ENCODE results near the gene PDE10A. TPM values are rescaled to one million over a fixed set of nuclear protein-coding genes. Genes with fewer than 3 reads are reported as not detected.

Gene PDE10A
- total and polyA plus RNA-seq, 4 donors, result 1.0 to 6.2 (median 3.0) TPM

DNA sequence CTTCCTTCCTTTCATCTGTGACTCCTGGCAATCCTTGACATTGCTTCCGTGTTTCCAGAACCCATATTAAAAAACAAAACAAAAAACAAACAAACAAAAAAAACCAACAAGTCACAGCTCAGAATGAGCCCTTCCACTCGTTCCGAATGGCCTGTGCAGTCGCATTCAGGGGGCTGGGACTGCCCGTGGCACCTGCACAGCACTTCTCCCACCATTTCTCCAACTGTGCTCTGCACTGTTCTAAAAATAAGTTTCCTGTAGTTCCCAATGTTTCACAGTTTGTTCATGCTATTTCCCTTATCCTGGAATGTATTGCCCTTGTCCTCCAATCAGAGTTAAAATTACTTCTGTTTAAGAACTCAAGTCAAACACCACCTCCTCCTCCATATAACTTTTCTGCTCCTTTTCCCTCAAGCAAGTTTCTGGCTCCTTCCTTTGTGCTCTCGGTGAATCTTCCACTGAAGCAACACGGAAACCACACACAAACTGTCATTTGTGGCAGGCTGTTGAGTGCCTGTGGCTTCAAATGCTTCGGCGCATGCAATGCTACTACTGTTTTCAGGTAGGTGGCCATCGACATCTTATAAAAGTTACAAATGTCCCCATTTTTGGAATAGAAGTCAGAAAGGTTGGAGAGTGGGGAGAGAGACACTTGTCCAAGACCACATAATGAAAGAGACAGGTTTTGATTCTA lies 57.7 kb downstream of the PDE10A start:
- 76 to 86% methylated on average over 10 of the region's 10 CpGs for WGBS, 2 donors

GRCh38 chr6:165602291-165602690 lies 60.8 kb downstream of the PDE10A start:
- no peak for DNase-seq
- peaks cover 0 to 7% (median 0%) of the 10 kb centered on the region in 4 donors for H3K9me3 ChIP-seq (ENCODE audit: control insufficient read depth in 4 of 4, insufficient read depth in 3 of 4, low read length in 3 of 4)
- H3K4me1 ChIP-seq (ENCODE audit: control insufficient read depth in 5 of 5, insufficient read depth in 5 of 5, low read length in 5 of 5), result peaks cover 0 to 6% (median 0%) of the 10 kb centered on the region in 5 donors
- no peaks in the 10 kb centered on the region for H3K36me3 ChIP-seq (ENCODE audit: control insufficient read depth in 4 of 4, insufficient read depth in 4 of 4, low read length in 4 of 4)
- TF ChIP-seq CTCF (IDR thresholded peaks at IDR 0.05; ENCODE audit: control extremely low read depth, extremely low read depth), result no peak
- H3K27me3 ChIP-seq (ENCODE audit: control insufficient read depth in 3 of 3, insufficient read depth in 3 of 3, low read length in 2 of 3), result no peaks in the 10 kb centered on the region
- H3K4me3 ChIP-seq, result no peak overlapping the region
- H3K27ac ChIP-seq (ENCODE audit: low read depth in 1 of 2, low read length in 1 of 2), result no peak overlapping the region
- WGBS, 2 donors, result 89 to 91% methylated on average over 6 of the region's 6 CpGs
- H3K9ac ChIP-seq (ENCODE audit: insufficient read depth in 1 of 2, low read length in 2 of 2), result no peak overlapping the region
- ATAC-seq (ENCODE audit: insufficient read depth, low FRiP score), result no peak

More for the DNA sequence above, 57.7 kb downstream of the PDE10A start:
- no peak for TF ChIP-seq CTCF (IDR thresholded peaks at IDR 0.05; ENCODE audit: control extremely low read depth, extremely low read depth)
- no peak overlapping the region for H3K4me3 ChIP-seq
- DNase-seq, result no peak
- no peaks in the 10 kb centered on the region for H3K27me3 ChIP-seq (ENCODE audit: control insufficient read depth in 3 of 3, insufficient read depth in 3 of 3, low read length in 2 of 3)
- no peak overlapping the region for H3K27ac ChIP-seq (ENCODE audit: low read depth in 1 of 2, low read length in 1 of 2)
- peaks cover 0 to 3% (median 0%) of the 10 kb centered on the region in 4 donors for H3K9me3 ChIP-seq (ENCODE audit: control insufficient read depth in 4 of 4, insufficient read depth in 3 of 4, low read length in 3 of 4)
- H3K4me1 ChIP-seq (ENCODE audit: control insufficient read depth in 5 of 5, insufficient read depth in 5 of 5, low read length in 5 of 5), result peaks cover 0 to 6% (median 0%) of the 10 kb centered on the region in 5 donors
- H3K9ac ChIP-seq (ENCODE audit: insufficient read depth in 1 of 2, low read length in 2 of 2), result no peak overlapping the region
- ATAC-seq (ENCODE audit: insufficient read depth, low FRiP score), result no peak
- H3K36me3 ChIP-seq (ENCODE audit: control insufficient read depth in 4 of 4, insufficient read depth in 4 of 4, low read length in 4 of 4), result no peaks in the 10 kb centered on the region

GRCh38 chr6:165600606-165601005 lies 62.4 kb downstream of the PDE10A start:
- no peak for ATAC-seq (ENCODE audit: insufficient read depth, low FRiP score)
- H3K27ac ChIP-seq (ENCODE audit: low read depth in 1 of 2, low read length in 1 of 2), result no peak overlapping the region
- no peaks in the 10 kb centered on the region for H3K27me3 ChIP-seq (ENCODE audit: control insufficient read depth in 3 of 3, insufficient read depth in 3 of 3, low read length in 2 of 3)
- DNase-seq, result no peak
- H3K9ac ChIP-seq (ENCODE audit: insufficient read depth in 1 of 2, low read length in 2 of 2), result no peak overlapping the region
- no peak for TF ChIP-seq CTCF (IDR thresholded peaks at IDR 0.05; ENCODE audit: control extremely low read depth, extremely low read depth)
- WGBS, 2 donors, result 70 to 84% methylated on average over 4 of the region's 4 CpGs
- H3K36me3 ChIP-seq (ENCODE audit: control insufficient read depth in 4 of 4, insufficient read depth in 4 of 4, low read length in 4 of 4), result no peaks in the 10 kb centered on the region
- peaks cover 0 to 6% (median 0%) of the 10 kb centered on the region in 5 donors for H3K4me1 ChIP-seq (ENCODE audit: control insufficient read depth in 5 of 5, insufficient read depth in 5 of 5, low read length in 5 of 5)
- peaks cover 0 to 7% (median 0%) of the 10 kb centered on the region in 4 donors for H3K9me3 ChIP-seq (ENCODE audit: control insufficient read depth in 4 of 4, insufficient read depth in 3 of 4, low read length in 3 of 4)
- no peak overlapping the region for H3K4me3 ChIP-seq
